ENCODE data around the gene DPEP2. TPM values are rescaled to one million over a fixed set of nuclear protein-coding genes. Genes with fewer than 3 reads are reported as not detected.
"Not testable (repeated sequence)": the region's sequence is repeated elsewhere in the genome, so short reads cannot be mapped to it uniquely, and the experiment has no call there.

DPEP2 gene
- total RNA-seq, 1 donor from 2014 or later = 1.0 TPM

- DNase-seq (ENCODE audit: low spot score) = no peak
- no peak for ATAC-seq
Observed at GRCh38 chr16:67977005-67977404, 22.3 kb downstream of the DPEP2 start.

GRCh38 chr16:67976205-67976604 lies 23.1 kb downstream of the DPEP2 start:
- DNase-seq (ENCODE audit: low spot score) (no peak), ATAC-seq (no peak)

DNA sequence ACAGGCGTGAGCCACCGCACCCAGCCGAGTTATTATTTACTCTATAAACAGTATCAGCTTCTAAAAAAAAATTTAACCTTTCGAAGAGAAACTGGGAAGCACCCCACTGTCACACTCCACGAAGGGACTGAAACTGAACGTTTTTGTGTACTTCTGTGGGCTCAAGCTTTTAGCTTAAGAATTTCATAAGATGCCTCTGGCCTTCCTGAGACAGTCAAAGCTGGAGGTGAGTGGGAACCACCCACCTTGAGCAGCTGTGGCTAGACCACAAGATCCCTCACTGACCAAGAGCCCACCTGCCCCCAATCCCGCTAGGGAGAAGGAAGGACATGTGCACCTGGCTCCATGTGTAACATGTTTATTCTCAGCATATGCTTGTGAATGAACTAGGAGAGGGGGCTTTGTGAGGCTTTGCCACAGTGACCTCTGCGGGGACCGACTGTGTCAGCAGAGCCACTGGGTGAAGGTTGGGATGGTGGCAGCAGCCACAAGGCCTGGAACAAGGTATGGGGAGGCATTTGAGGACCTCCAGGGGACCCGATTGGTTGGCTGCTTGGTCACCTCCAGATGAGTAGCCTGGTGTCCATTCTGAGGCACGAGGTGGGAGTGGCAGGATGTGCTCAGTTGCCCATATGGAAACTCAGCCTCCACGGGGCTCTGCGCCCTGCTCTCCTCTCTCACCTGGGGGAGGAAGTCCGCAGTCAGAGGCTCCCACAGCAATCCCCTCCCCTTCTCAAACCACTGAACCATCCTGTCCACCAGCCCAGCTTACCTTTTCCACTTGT lies 23.8 kb downstream of the DPEP2 start:
- no peak for DNase-seq (ENCODE audit: low spot score)
- no peak for ATAC-seq

- ATAC-seq; DNase-seq (ENCODE audit: low spot score): not testable (repeated sequence)
Observed at GRCh38 chr16:67972285-67972684, 27.0 kb downstream of the DPEP2 start.

- DNase-seq (ENCODE audit: low spot score) = no peak
- ATAC-seq = no peak
Observed at GRCh38 chr16:67971111-67971510, 28.2 kb downstream of the DPEP2 start.

GRCh38 chr16:67969254-67970039 lies 29.8 kb downstream of the DPEP2 start:
- DNase-seq (ENCODE audit: low spot score) (no peak), ATAC-seq (peak; percentile 25)

GRCh38 chr16:67968400-67969253 lies 30.7 kb downstream of the DPEP2 start, which contains the start of gene SLC12A4:
Gene SLC12A4 (minus strand): TSS chr16:67968637. CDS start chr16:67968553, 84 bp downstream.
- DNase-seq (ENCODE audit: low spot score) = peak; percentile 85
- peak; percentile 95 for ATAC-seq

DNA sequence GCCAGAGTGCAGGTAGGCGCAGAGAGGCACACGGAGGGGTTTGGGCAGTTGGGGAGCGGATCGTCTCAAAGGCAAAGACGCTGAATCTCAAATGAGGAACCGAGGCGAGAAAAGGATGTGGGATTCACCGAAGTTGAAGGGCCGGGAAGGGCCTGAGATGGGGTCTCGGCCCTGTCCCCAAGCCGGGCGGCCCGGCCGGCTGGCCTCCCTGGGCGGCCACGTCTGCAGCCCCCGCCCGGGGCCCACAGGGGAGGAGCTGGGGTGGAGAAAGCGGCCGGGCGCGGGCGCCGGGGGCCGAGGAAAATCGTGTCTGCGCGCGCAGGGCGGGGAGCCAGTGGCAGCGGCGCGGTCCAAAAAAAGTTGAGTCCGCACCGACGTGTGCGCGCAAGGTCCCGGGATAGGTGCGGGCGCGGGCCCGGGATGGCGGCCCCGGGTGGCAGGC lies 31.3 kb downstream of the DPEP2 start:
- DNase-seq (ENCODE audit: low spot score) = no peak
- peak; percentile 47 for ATAC-seq

GRCh38 chr16:67967183-67967957 lies 31.9 kb downstream of the DPEP2 start:
- ATAC-seq (no peak), DNase-seq (ENCODE audit: low spot score) (no peak)

- no peak for DNase-seq (ENCODE audit: low spot score)
- ATAC-seq = no peak
Observed at GRCh38 chr16:67966549-67967182, 32.6 kb downstream of the DPEP2 start.

- DNase-seq (ENCODE audit: low spot score) (no peak), ATAC-seq (no peak)
Observed at GRCh38 chr16:67965668-67966548, 33.4 kb downstream of the DPEP2 start.

GRCh38 chr16:67964477-67965131 lies 34.7 kb downstream of the DPEP2 start:
- no peak for DNase-seq (ENCODE audit: low spot score)
- no peak for ATAC-seq

DNA sequence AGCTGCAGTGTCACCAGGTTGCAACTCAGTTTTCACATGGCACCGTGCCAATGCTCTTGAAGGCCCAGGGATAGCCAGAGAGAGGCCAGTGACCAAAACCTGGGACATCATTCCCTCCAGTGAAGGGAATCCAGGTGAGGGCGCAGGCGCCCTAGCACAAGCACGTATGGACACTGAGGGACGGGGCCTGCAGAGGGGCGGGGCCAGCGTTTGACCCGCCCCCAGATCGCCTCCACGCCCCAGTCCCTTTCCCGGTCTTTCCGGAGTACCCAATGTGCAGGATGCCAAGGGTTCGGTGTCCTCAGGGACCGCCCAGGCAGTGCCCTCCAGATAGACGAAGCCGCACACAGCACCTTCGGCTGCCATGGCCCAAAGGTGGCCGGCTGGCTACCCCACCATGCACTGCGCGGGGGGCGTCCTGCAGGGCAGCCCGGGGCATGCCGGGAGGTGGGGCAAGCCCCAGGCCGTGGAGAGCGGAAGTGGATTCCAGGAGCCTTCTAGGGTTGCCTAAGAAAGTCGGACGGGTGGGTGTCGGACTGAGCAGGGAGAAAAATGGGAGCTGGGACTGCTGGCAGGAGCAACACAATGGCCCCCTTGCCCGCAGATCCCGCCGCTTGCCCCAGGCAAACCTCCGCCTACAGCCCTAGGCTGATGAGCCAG lies 35.5 kb downstream of the DPEP2 start:
- no peak for DNase-seq (ENCODE audit: low spot score)
- no peak for ATAC-seq

- DNase-seq (ENCODE audit: low spot score) = no peak
- no peak for ATAC-seq
Observed at GRCh38 chr16:67963292-67963661, 36.0 kb downstream of the DPEP2 start.

DNA sequence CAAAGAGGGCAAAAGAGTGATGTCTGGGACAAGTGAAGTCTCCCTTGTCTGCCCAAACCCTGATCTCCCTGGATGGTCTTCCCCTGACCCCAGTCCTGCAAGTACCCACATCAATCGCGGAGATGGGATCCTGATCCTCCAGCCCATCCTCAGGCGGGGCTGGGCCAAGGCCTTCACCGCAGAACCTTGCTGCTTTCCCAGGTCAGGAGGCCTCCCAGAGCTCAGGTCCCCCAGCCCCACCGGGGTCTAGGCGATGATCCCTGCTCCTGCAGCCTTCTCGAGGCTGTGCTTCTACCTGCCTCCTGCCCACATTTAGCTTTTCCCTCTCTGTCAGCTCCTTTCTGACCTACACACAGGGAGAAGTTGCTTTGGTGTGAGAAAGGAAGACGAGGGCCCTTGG lies 37.1 kb downstream of the DPEP2 start:
- no peak for DNase-seq (ENCODE audit: low spot score)
- no peak for ATAC-seq

DNA sequence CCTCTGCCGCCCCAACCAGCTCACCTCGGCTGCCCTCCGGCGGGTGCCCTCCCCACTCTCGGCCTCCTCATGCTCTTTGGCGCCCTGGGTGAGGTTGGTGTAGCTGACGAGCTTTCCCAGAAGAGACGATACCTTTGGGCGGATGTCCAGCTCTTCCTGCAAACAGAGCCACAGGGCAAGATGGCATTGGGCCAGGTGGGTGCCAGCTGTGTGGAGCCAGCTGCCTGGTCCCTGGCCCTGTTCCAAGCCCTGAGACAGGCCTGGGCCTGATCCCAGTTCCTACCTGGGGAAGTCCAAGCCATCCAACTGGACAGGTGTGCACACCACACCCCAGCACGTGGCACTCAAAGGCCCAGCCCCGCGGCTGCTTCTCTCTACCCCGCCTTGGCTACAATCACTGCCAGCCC lies 37.7 kb downstream of the DPEP2 start:
- peak; percentile 94 for DNase-seq (ENCODE audit: low spot score)
- ATAC-seq = peak; percentile 81

DNA sequence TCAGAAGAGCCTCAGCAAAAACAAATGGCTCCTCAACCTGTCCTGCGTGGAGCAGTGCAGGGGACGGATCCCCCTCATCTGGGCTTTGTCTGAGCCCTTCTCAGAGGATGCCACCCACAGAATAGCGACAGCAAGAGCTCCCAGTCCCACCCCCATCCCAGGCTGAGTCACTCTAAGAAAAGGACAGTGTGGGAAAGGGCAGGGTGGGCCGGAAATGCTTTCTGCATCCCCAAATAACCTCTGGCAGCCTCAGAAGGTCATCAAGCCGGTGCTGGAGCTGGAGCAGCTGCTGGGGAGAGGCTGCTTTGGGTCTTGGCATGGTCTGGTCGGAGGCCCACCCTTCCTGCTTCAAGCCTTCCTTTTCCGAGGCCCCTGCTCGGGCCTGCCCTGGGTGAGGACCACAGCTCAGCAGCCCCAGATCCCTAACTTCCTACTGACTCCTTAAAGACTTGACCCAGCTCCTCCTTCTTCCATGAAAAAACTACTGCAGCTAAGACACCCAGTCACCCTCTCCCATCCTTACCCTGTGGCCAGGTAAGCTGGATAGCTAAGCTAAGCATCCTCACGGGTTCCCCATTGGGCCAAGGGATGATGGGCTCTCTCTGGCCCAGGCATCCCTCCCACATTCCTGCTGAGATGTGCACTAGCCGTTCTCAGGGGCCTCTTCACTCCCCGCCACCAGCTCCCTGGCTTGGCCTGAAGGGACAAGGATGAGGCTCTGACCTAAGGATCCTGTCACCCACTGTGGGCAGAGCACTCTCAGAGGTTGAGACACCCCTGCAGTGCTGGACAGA lies 39.6 kb downstream of the DPEP2 start:
- DNase-seq (ENCODE audit: low spot score) (no peak), ATAC-seq (peak; percentile 8)

Data from left lobe of liver (tissue), 2 donors.